SKM-1 (cell line): Measurements from ENCODE around the gene TLK2.

Experiments used
- DNase-seq: peaks from one replicate; lab custom pipeline; 2025; ENCODE audit not compliant: unreplicated experiment; lab: John Stamatoyannopoulos, UW

The TLK2 gene

DNA sequence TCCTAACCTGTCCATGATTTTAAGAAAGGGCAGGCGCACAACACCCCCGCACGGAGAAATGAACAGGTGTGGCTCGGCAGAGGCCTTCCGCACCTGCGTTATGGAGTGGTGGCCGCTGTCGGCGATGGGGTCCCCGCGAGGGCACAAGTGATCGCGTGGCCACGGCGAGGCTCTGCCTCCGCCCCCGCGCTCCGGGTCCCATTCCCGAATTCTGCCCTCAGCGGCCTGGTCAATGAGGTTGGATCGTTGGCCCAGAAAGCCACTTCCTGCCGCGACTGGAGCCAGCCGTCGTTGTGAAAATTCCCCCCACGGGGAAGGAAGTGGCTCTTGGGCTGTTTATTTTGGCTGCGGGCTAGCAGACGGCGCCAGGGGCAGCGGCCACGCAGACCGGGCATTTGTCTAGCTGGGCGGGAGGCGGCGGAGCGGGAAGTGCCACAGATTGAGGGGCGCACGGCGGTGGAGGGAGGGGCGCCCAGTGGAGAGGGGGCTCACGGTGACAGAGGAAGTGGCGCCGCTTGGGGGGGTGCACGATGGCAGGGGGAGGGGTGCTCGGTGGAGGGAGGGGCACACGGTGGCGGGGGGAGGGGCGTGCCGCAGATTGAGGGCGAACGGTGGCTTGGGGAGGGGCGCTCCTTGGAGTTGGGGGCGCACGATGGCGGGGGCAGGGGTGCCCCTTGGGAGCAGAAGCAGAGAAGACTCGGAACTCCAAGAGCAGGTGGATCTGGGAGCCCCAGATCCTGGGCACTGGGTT is 173.8 kb downstream of the TLK2 start:
- DNase-seq: peak; percentile 66

DNA sequence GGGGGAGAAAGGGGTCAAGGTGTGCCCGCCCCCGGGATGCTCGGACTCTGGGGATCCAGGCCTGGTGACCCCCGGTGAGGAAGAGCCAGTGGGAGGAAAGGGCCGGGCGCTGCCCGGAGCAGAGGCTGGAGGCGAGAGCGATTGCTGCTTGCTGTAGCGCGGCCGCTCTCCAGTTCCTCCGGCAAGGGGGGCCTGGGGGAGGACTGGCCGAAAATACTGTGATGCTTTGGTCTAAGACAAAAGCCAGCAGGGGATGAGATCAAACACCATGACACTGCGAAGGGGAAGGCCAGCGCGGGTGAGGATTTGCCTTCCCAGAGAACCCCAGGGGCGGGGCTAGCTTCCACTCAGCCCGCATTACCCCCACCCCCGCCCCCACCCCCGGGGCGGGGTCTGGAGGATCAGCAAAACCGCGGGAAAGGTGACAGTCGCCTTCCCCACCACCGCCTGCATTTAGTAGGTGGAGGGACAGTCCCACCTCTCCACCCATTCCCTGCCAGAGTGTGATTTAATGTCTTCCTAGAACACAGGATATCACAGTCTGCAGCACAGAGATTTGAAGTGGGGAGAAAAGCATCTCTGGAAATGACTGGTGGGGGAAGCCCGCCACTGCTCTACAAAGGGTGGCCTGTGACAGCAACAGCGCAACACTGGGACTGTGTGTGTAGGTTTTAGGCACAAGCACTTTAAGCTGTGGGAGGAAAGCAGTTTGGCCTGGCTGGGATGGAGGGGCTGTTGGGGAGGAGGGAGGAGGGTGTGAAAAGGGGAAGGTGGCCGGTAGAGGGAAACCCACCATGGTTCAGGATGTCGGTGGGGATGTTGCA is 174.6 kb downstream of the TLK2 start:
- DNase-seq: peak; percentile 64

DNA sequence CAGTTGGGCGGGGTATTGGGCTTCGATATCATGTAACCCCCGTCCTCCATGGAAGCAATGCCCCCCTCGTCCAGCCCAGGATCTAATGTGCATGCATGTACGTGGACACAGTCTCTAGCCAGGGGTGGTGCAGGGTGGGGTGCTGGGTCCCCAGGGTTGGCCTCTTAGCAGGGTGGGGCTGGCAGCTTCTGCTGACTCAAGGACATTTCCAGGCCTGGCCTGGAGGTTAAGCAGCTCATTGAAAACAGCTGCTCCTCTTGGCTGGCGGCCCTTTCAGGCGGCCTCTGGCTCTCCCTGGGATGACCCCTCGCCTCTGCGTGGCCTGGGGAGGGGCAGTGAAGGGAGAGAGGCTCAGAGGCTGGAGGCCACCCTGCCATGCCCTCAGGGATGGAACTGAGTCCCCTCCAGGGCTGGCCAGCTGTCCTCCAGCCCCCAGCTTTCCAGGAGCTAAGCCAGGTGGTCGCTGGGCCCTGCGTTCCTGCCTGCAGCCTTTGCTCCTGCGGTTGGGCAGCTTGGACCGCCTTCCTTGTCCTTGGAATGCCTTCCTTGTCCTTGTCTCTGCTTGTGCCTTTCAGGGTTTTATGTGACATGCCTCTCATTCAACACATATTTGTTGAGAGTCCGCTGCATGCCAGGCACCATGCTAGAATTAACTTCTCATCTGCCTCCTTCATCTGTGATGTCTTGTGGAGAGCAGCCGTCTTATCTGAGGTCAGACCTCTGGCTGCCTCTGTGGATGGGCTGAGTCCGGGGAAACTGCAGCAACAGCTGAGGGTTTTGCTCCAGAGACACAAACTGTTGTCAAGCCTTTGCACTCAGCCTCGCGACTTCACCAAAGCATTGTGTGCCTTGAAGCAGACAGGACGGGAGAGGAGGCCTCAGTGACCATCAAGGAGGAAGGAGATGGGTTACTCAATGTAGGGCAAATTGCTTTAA is 175.5 kb downstream of the TLK2 start:
- DNase-seq: peak; percentile 73

DNA sequence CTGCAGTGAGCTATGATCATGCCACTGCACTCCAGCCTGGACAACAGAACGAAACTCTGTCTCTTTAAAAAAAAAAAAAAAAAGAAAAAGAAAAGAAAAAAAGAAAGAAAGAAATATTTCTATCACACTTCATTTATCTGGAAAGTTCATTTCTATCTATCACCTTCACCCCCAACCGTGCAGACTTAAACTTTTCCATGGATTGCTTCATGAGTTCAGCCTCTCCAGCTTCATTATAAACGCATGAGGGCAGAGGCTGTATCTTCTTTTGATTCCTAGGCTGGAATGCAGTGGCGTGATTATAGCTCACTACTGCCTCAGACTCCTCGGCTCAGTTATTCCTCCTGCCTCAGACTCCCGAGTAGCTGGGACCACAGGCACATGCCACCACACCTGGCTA is 177.0 kb downstream of the TLK2 start:
- no peak for DNase-seq

DNA sequence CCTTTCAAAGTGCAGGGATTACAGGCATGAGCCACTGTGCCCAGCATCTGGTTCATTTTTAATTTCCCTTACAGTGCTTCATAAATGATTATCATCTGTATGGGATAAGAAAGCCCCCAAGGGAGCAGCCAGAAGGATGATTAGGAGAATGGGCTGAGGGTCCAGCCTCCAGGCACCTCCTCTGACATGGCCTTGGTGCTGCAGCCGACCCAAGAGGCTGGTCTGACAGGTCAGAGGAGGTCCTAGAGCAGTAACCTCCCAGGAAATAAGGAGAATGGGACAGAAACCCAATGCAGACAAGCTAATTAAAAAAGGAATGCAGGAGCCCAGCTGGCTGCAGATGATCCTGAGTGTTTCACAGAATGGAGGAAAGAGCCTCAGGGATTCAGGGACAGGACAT is 177.8 kb downstream of the TLK2 start:
- DNase-seq: no peak

DNA sequence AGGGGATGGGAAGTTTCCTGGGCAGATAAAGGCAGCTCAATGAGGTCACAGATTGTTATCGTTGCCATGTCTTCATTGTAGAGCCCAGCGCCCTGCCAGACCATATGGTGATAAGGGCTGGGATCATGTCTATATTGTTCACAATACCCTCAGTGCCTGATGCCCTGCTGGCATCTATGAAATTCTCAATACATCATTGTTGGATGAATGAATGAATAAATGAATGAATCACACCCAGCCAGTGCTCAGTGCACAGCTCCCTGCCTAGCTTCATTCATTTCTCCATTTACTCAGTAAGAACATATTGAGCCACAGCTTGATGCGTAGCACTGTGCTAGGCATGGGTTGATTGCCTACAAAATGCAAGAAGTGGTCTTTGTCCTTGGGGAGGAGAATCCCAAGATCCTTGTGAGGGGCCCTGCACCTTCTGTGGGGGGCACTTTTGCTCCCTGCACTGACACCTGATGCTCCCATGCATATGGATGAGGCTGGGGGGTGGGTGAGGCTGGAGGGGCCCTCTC is 178.6 kb downstream of the TLK2 start:
- DNase-seq: no peak

DNA sequence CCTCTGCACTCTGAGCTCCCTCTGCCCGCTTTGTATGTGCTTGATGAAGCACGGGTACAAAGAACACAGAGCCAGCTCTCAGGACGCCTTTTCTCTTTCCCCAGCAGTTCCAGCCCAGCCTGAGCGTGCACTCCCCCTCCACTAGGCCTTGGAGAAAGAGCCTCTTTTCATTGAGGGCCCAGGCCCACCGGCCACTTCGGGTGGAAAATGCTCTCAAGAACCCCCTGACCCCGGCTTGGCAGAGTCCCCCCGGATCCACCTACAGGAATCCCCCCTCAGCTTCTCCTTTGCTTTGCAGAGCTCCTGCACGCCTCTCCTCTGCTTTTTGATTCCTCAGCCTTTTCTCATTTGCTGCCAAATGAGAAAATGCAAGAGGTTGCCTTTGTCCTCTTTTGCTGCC is 179.1 kb downstream of the TLK2 start:
- DNase-seq: no peak

DNA sequence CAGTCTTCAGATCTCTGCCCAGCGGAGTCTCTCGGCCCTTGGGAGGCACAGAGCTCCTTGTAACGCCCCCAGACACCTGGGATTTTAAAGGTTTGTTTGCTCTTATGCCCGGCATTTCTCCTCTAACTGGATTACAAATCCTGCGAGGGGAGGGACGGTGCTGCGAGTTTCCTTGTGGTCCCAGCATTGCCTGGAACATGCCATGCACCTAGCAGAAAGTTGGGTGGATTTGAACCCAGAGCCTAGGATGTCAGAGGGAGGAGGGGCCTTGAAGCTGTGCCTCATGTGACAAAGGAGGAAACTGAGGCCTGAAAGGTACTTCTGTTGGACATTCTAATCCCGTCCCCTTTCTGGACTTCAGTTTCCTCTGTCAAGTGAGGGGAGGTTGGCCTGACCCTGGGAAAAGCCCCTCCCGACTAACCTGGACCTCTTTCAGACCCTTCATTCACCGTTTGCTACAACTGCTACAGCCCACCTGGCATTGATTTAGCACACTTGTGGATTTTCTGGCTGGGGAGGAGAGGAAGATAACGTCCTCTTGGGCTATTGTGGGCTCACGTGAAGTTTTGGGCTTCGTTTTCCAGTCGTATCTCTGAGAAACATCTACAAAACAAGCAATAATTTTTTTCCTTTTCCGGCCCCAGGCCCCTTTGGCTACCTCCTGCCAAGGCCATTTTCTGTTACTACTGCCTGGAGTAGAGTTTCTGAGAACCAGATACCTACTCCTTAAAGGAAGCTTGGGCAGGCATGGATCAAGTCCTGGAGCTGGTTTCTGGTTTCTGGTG is 179.7 kb downstream of the TLK2 start:
- DNase-seq: no peak

DNA sequence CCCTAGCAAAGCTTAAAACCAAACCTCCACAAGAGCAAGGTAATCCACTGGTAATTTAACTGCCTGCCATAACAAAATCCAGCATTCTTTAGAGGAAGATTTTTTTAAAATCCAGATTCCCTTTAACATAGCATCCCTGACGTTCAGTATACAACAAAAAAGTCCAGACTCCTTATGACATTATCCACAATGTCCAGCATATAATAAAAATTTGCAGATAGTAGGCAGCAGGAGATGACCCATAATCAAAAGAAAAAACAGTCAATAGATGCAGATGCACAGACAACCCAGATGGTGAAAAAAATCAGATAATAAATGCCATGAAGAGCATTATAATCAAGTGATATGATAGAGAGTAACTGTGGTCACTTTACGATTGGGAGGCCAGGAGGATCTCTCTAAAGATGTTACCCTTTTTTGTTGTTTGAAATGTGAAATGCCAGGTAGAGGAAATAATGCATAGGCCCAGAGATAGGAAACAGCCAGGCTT is 182.0 kb downstream of the TLK2 start:
- no peak for DNase-seq

DNA sequence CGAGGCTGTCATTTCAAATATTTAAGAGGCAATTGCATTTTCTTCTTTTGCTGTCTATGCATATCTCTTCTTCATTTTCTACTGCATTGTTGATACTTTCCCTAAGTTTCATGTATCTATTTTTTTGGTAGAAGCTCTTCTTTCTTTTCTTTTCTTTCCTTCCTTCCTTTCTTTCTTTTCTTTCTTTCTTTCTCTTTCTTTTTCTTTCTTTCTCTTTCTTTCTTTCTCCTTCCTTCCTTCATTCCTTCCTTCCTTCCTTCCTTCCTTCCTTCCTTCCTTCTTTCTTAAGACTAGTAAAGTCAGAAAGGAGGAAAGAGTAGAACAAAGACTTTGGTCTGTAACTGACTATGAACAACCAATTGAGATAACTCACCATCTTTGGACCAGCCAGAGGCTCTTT is 182.7 kb downstream of the TLK2 start:
- DNase-seq: no peak

DNA sequence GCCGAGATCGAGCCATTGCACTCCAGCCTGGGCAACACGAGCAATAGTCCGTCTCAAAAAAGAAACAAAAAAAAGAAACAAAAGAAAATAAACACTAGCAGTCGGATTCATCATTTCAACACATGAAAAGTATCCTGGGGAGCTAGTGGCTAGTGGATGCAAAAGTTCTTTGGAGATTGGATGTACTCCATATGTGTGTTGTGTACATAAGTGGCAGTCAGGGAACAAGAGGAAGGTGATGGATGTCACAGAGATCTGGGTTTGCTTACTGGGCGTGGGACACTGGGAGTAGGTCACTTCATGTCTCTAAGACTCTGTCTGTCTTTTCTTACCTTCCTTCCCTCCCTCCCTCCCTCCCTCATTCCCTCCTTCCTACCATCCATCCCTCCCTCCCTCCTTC is 184.2 kb downstream of the TLK2 start:
- DNase-seq: no peak
